ENCODE data around the gene PDZRN4. TPM values are rescaled to one million over a fixed set of nuclear protein-coding genes. Genes with fewer than 3 reads are reported as not detected.

PDZRN4 gene
- total RNA-seq, 1 experiment from 2014 or later = not detected

DNA sequence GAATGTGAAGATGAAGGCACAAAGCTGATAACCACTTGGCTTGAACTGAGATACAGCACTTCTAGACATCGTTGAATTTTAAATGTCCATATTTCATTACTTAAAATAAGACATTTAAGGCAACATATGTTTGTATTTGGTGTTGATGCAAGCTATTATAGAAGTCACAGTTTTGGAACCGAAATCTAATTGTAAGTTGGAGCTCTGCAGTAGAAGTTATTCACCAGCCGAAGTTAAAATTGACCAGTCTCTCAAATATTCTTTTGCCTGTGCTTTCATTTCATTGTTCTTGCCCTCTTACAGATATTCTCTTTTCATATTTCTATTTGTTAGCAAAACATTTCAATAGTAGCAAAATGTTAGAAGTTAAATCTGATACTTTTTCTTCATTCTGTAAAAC lies 332.7 kb downstream of the PDZRN4 start:
- intact Hi-C loops (cut with micrococcal nuclease; ENCODE audit: unreplicated experiment) = loop anchor here (5.0 to 10.0 kb wide), 2 partner anchors 244 to 404 kb away; no protein-coding TSS in a partner anchor

DNA sequence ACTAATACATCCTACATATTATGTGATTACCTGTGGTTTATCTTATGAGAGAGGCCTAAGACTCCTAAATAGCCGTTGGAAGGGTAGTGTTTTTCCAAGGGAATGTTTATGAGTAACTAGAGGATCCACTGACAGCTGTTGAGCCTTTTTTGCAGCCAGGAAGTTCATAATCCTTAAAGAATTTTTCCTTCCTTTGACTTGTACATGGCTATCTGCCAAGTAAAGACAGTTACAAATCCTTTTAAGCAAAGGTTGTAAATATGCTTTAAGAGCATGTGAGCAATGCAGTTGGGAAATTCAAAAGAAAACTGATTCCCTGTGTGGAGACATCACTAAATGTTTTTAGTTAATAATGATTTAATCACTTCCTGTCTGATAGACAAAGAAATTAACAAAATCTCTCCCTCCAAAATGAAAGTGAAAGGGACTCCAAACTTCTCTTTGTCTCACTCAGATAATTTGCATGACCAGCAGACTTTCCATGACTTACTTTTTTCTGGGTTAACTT lies 333.8 kb downstream of the PDZRN4 start:
- peak overlapping the region; percentile 15 for H3K4me3 ChIP-seq (ENCODE audit: low read depth, low read length, poor library complexity, severe bottlenecking)
- intact Hi-C loops (cut with micrococcal nuclease; ENCODE audit: unreplicated experiment) = loop anchor here (5.0 to 10.0 kb wide), 2 partner anchors 245 to 403 kb away; no protein-coding TSS in a partner anchor
- H3K27me3 ChIP-seq (replicated peaks; ENCODE audit: insufficient read depth, low read depth, low read length, poor library complexity) = no peaks in the 10 kb centered on the region
- H3K36me3 ChIP-seq (ENCODE audit: insufficient read depth, low read length, poor library complexity, severe bottlenecking) = no peaks in the 10 kb centered on the region
- peak overlapping the region; percentile 57 for H3K27ac ChIP-seq (ENCODE audit: low read depth, low read length, poor library complexity, severe bottlenecking)
- POLR2A ChIA-PET (ENCODE audit: low non-redundant PET) = no interaction called here
- BruUV-seq (replicated peaks) = no TSS peak
- TF ChIP-seq, protein P1, sequence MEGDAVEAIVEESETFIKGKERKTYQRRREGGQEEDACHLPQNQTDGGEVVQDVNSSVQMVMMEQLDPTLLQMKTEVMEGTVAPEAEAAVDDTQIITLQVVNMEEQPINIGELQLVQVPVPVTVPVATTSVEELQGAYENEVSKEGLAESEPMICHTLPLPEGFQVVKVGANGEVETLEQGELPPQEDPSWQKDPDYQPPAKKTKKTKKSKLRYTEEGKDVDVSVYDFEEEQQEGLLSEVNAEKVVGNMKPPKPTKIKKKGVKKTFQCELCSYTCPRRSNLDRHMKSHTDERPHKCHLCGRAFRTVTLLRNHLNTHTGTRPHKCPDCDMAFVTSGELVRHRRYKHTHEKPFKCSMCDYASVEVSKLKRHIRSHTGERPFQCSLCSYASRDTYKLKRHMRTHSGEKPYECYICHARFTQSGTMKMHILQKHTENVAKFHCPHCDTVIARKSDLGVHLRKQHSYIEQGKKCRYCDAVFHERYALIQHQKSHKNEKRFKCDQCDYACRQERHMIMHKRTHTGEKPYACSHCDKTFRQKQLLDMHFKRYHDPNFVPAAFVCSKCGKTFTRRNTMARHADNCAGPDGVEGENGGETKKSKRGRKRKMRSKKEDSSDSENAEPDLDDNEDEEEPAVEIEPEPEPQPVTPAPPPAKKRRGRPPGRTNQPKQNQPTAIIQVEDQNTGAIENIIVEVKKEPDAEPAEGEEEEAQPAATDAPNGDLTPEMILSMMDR (conservative IDR thresholded peaks at IDR 0.05; ENCODE audit: low read depth, low read length) = no peak
- no peak for TF ChIP-seq EZH2 (IDR thresholded peaks at IDR 0.05; ENCODE audit: borderline replicate concordance, low read depth, low read length, poor library complexity, severe bottlenecking)
- no peaks in the 10 kb centered on the region for H3K9me3 ChIP-seq (ENCODE audit: low read depth, low read length, poor library complexity, severe bottlenecking)
- peaks cover 48% of the 10 kb centered on the region for H3K4me1 ChIP-seq (ENCODE audit: insufficient read depth, low read length, poor library complexity, severe bottlenecking)
- CTCF ChIA-PET = no interaction called here
- DNase-seq (ENCODE audit: low spot score) = peak; percentile 95

More for the DNA sequence above, 332.7 kb downstream of the PDZRN4 start:
- H3K27me3 ChIP-seq (replicated peaks; ENCODE audit: insufficient read depth, low read depth, low read length, poor library complexity) = no peaks in the 10 kb centered on the region
- TF ChIP-seq, protein P1 (conservative IDR thresholded peaks at IDR 0.05; ENCODE audit: low read depth, low read length) = no peak
- TF ChIP-seq EZH2 (IDR thresholded peaks at IDR 0.05; ENCODE audit: borderline replicate concordance, low read depth, low read length, poor library complexity, severe bottlenecking) = no peak
- H3K4me1 ChIP-seq (ENCODE audit: insufficient read depth, low read length, poor library complexity, severe bottlenecking) = peaks cover 48% of the 10 kb centered on the region
- no peak overlapping the region for H3K4me3 ChIP-seq (ENCODE audit: low read depth, low read length, poor library complexity, severe bottlenecking)
- no peak for DNase-seq (ENCODE audit: low spot score)
- ChIA-PET POLR2A (ENCODE audit: low non-redundant PET) (no interaction called here), CTCF (no interaction called here)
- no TSS peak for BruUV-seq (replicated peaks)
- H3K27ac ChIP-seq (ENCODE audit: low read depth, low read length, poor library complexity, severe bottlenecking) = peak overlapping the region; percentile 35
- H3K36me3 ChIP-seq (ENCODE audit: insufficient read depth, low read length, poor library complexity, severe bottlenecking) = no peaks in the 10 kb centered on the region
- no peaks in the 10 kb centered on the region for H3K9me3 ChIP-seq (ENCODE audit: low read depth, low read length, poor library complexity, severe bottlenecking)

DNA sequence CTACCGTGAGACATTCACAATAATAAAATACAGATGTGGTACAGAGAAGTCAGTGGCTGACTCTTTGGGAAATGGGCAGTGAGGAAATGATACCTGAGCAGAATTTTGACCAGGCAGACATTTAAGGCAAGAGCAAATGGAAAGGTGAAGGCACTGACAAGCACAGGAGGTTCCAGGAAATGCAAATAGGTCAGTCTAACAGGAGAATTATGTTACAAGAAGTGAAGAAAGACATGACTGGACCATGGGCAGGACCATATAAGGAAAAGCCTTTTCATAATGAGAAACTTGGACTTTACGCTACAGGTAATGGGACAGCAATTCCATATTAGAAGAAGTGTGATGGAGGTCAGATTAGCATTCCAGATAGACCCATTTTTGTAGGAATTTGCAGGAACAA lies 338.9 kb downstream of the PDZRN4 start:
- Histone ChIP-seq H3K36me3 (ENCODE audit: insufficient read depth, low read length, poor library complexity, severe bottlenecking) (no peaks in the 10 kb centered on the region), H3K4me3 (ENCODE audit: low read depth, low read length, poor library complexity, severe bottlenecking) (no peak overlapping the region), H3K27ac (ENCODE audit: low read depth, low read length, poor library complexity, severe bottlenecking) (no peak overlapping the region), H3K27me3 (replicated peaks; ENCODE audit: insufficient read depth, low read depth, low read length, poor library complexity) (no peaks in the 10 kb centered on the region), H3K4me1 (ENCODE audit: insufficient read depth, low read length, poor library complexity, severe bottlenecking) (peaks cover 17% of the 10 kb centered on the region), H3K9me3 (ENCODE audit: low read depth, low read length, poor library complexity, severe bottlenecking) (no peaks in the 10 kb centered on the region)
- ChIA-PET CTCF (no interaction called here), POLR2A (ENCODE audit: low non-redundant PET) (no interaction called here)
- TF ChIP-seq EZH2 (IDR thresholded peaks at IDR 0.05; ENCODE audit: borderline replicate concordance, low read depth, low read length, poor library complexity, severe bottlenecking) = no peak
- TF ChIP-seq, protein P1 (conservative IDR thresholded peaks at IDR 0.05; ENCODE audit: low read depth, low read length) = no peak
- no peak for DNase-seq (ENCODE audit: low spot score)
- BruUV-seq (replicated peaks) = no TSS peak
- intact Hi-C loops (cut with micrococcal nuclease; ENCODE audit: unreplicated experiment) = loop anchor here (10.0 kb wide), 1 partner anchor 398 kb away; no protein-coding TSS in a partner anchor
